Loucy (cell line): ENCODE data around the gene CACNA2D1.

ENCODE experiments used
- H2AFZ ChIP-seq: fragments of 200-600 bp; sonication (generic); 2 replicates; pipeline ENCODE4 v1.6.0; 2016; ENCODE audit warnings: antibody characterized with exemption, mild to moderate bottlenecking, low read length, moderate library complexity
- H3F3A ChIP-seq: fragments of 200-600 bp; 2 replicates; pipeline ENCODE4 v1.6.0; 2016; ENCODE audit warnings: antibody characterized with exemption, low read depth, mild to moderate bottlenecking
- H3K27me3 ChIP-seq: fragments of 200-600 bp; sonication (generic); 2 replicates; pipeline ENCODE4 v1.6.1; 2014; ENCODE audit warnings: low read length, mild to moderate bottlenecking; ENCODE audit not compliant: insufficient read depth, poor library complexity, severe bottlenecking
- H3K36me3 ChIP-seq: fragments of 200-600 bp; sonication (generic); 2 replicates; pipeline ENCODE4 v1.6.1; 2016; ENCODE audit warnings: low read length; ENCODE audit not compliant: insufficient read depth
- H3K4me1 ChIP-seq: fragments of 200-600 bp; sonication (generic); 2 replicates; pipeline ENCODE4 v1.5.1; 2014; ENCODE audit warnings: low read length, mild to moderate bottlenecking; ENCODE audit not compliant: insufficient read depth, poor library complexity, severe bottlenecking
- H3K4me2 ChIP-seq: fragments of 200-600 bp; sonication (generic); 2 replicates; pipeline ENCODE4 v1.6.0; 2014; ENCODE audit warnings: antibody characterized with exemption, low read length, low read depth, mild to moderate bottlenecking; ENCODE audit not compliant: poor library complexity, severe bottlenecking
- H3K4me3 ChIP-seq: fragments of 200-600 bp; sonication (generic); 2 replicates; pipeline ENCODE4 v1.5.1; 2014; ENCODE audit warnings: low read length, mild to moderate bottlenecking, mixed read lengths; ENCODE audit not compliant: poor library complexity, severe bottlenecking
- H3K79me2 ChIP-seq: fragments of 200-600 bp; sonication (generic); 2 replicates; pipeline ENCODE4 v1.6.1; 2014; ENCODE audit warnings: low read length; ENCODE audit not compliant: insufficient read depth
- H3K9ac ChIP-seq: fragments of 200-600 bp; sonication (generic); 2 replicates; pipeline ENCODE4 v1.6.0; 2014; ENCODE audit warnings: mild to moderate bottlenecking, low read depth, low read length, moderate library complexity; ENCODE audit not compliant: poor library complexity, severe bottlenecking
- H3K9me2 ChIP-seq: fragments of 200-600 bp; sonication (generic); replicated peaks from 2 replicates; pipeline ENCODE4 v1.6.1; 2016; ENCODE audit warnings: low read depth, low read length, mixed read lengths
- H3K9me3 ChIP-seq: fragments of 200-600 bp; sonication (generic); 2 replicates; pipeline ENCODE4 v1.6.1; 2014; ENCODE audit warnings: mild to moderate bottlenecking, antibody characterized with exemption, low read length, low read depth; ENCODE audit not compliant: insufficient read depth
- H4K20me1 ChIP-seq: fragments of 200-600 bp; sonication (generic); 2 replicates; pipeline ENCODE4 v1.6.0; 2014; ENCODE audit warnings: antibody characterized with exemption, low read length, mild to moderate bottlenecking; ENCODE audit not compliant: insufficient read depth, poor library complexity, severe bottlenecking
- CTCF ChIP-seq: fragments of 200-600 bp; sonication (generic); conservative IDR thresholded peaks from 2 replicates; pipeline ENCODE4 v1.5.1; 2014; ENCODE audit warnings: mild to moderate bottlenecking, antibody characterized with exemption, low read length
- EZH2phosphoT487 ChIP-seq: fragments of 200-600 bp; IDR thresholded peaks from 2 replicates; pipeline ENCODE4 v1.6.1; 2018; ENCODE audit warnings: antibody characterized with exemption, mild to moderate bottlenecking, moderate library complexity, borderline replicate concordance

The CACNA2D1 gene

DNA sequence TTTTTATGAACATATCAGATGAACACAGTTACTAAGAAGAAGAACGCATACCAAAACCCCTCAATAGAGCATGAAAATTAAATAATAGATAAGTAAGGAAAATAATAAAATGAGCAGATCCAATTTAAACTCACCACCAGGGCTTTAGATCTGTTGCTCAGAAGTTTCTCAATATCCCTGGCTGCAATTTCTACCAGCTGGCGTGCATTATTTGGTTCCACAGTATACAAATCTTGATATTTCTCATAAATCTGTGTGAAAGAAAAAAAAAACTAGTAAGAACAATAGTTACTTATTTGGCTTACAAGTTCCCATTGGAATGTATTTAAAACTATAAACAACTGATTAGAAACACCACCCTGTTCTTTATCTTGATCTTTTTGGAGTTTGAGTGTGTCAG, 108.6 kb downstream of the CACNA2D1 start:
- H3F3A ChIP-seq, result no peaks in the 10 kb centered on the region
- H3K4me2 ChIP-seq, result no peak overlapping the region
- no peaks in the 10 kb centered on the region for H3K4me1 ChIP-seq
- TF ChIP-seq EZH2phosphoT487 (no peak), CTCF (no peak)
- no peaks in the 10 kb centered on the region for H4K20me1 ChIP-seq
- no peaks in the 10 kb centered on the region for H3K36me3 ChIP-seq
- H3K9me3 ChIP-seq, result no peaks in the 10 kb centered on the region
- H3K4me3 ChIP-seq, result no peak overlapping the region
- H3K27me3 ChIP-seq, result no peaks in the 10 kb centered on the region
- H2AFZ ChIP-seq, result no peak overlapping the region
- no peaks in the 10 kb centered on the region for H3K9me2 ChIP-seq
- no peak overlapping the region for H3K9ac ChIP-seq
- no peaks in the 10 kb centered on the region for H3K79me2 ChIP-seq

GRCh38 chr7:82331234-82331633, 112.3 kb downstream of the CACNA2D1 start:
- Histone ChIP-seq H3K4me2 (no peak overlapping the region), H3K9ac (no peak overlapping the region), H3K36me3 (no peaks in the 10 kb centered on the region), H3K27me3 (no peaks in the 10 kb centered on the region), H4K20me1 (no peaks in the 10 kb centered on the region), H3K9me3 (no peaks in the 10 kb centered on the region), H3K4me3 (no peak overlapping the region), H3K4me1 (no peaks in the 10 kb centered on the region), H3K9me2 (no peaks in the 10 kb centered on the region), H3F3A (no peaks in the 10 kb centered on the region), H3K79me2 (no peaks in the 10 kb centered on the region), H2AFZ (no peak overlapping the region)
- TF ChIP-seq EZH2phosphoT487 (no peak), CTCF (no peak)

- H3K9me3 ChIP-seq, result no peaks in the 10 kb centered on the region
- no peaks in the 10 kb centered on the region for H3K36me3 ChIP-seq
- no peak overlapping the region for H3K9ac ChIP-seq
- no peaks in the 10 kb centered on the region for H3K4me1 ChIP-seq
- TF ChIP-seq EZH2phosphoT487 (no peak), CTCF (no peak)
- H3F3A ChIP-seq, result no peaks in the 10 kb centered on the region
- H3K79me2 ChIP-seq, result no peaks in the 10 kb centered on the region
- H4K20me1 ChIP-seq, result no peaks in the 10 kb centered on the region
- H3K4me3 ChIP-seq, result no peak overlapping the region
- no peak overlapping the region for H3K4me2 ChIP-seq
- H3K9me2 ChIP-seq, result no peaks in the 10 kb centered on the region
- H2AFZ ChIP-seq, result no peak overlapping the region
- no peaks in the 10 kb centered on the region for H3K27me3 ChIP-seq
These were observed 112.8 kb downstream of the CACNA2D1 start for GRCh38 chr7:82330706-82331215.
